ENCODE results near the gene ASB15. TPM values are rescaled to one million over a fixed set of nuclear protein-coding genes. Genes with fewer than 3 reads are reported as not detected.
A peak's percentile ranks its signal among the peaks of the same experiment; 100 is the strongest.
"Not testable (repeated sequence)": the region's sequence is repeated elsewhere in the genome, so short reads cannot be mapped to it uniquely, and the experiment has no call there.

Gene ASB15
- total RNA-seq, 2 donors from 2014 or later = 18.6 to 53.9 TPM

GRCh38 chr7:123628829-123629228, 27.2 kb downstream of the ASB15 start:
- no peak for DNase-seq (ENCODE audit: low spot score)
- Histone ChIP-seq H3K27me3 (no peaks in the 10 kb centered on the region), H3K36me3 (no peaks in the 10 kb centered on the region), H3K4me3 (no peak overlapping the region), H3K9me3 (no peaks in the 10 kb centered on the region), H3K4me1 (no peaks in the 10 kb centered on the region), H3K27ac (no peak overlapping the region)
- TF ChIP-seq, protein P1, sequence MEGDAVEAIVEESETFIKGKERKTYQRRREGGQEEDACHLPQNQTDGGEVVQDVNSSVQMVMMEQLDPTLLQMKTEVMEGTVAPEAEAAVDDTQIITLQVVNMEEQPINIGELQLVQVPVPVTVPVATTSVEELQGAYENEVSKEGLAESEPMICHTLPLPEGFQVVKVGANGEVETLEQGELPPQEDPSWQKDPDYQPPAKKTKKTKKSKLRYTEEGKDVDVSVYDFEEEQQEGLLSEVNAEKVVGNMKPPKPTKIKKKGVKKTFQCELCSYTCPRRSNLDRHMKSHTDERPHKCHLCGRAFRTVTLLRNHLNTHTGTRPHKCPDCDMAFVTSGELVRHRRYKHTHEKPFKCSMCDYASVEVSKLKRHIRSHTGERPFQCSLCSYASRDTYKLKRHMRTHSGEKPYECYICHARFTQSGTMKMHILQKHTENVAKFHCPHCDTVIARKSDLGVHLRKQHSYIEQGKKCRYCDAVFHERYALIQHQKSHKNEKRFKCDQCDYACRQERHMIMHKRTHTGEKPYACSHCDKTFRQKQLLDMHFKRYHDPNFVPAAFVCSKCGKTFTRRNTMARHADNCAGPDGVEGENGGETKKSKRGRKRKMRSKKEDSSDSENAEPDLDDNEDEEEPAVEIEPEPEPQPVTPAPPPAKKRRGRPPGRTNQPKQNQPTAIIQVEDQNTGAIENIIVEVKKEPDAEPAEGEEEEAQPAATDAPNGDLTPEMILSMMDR (IDR thresholded peaks at IDR 0.05) = no peak

GRCh38 chr7:123629281-123629680, 27.7 kb downstream of the ASB15 start:
- Histone ChIP-seq H3K4me1 (no peaks in the 10 kb centered on the region), H3K27me3 (no peaks in the 10 kb centered on the region), H3K36me3 (no peaks in the 10 kb centered on the region), H3K4me3 (no peak overlapping the region), H3K9me3 (no peaks in the 10 kb centered on the region), H3K27ac (no peak overlapping the region)
- TF ChIP-seq, protein P1 (IDR thresholded peaks at IDR 0.05) = no peak
- DNase-seq (ENCODE audit: low spot score) = no peak

- Histone ChIP-seq H3K36me3 (no peaks in the 10 kb centered on the region), H3K27me3 (no peaks in the 10 kb centered on the region), H3K4me3 (no peak overlapping the region), H3K4me1 (peaks cover 0 to 3% of the 10 kb centered on the region in 2 donors), H3K27ac (no peak overlapping the region), H3K9me3 (no peaks in the 10 kb centered on the region)
- TF ChIP-seq, protein P1 (IDR thresholded peaks at IDR 0.05) = no peak
- no peak for DNase-seq (ENCODE audit: low spot score)
These were observed 31.2 kb downstream of the ASB15 start for GRCh38 chr7:123632808-123633207.

DNA sequence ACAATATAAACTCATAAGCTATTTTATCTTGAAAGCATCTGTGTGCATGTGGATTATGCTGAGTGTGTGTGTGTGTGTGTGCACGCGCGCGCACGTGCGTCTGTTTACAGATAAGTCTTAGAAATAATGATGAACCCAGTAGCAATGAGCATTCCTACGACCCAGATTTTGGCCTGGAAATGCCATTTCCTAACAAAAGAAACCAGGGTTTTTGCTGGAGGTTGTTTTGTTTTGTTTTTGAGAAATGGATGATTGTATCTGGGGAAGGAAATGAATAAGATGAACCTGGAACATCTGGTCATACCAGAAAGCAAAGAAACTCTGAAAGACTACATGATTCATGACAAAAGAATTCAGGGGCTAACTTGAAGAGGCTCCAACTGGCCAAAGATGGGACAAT, 31.9 kb downstream of the ASB15 start:
- Histone ChIP-seq H3K27me3 (no peaks in the 10 kb centered on the region), H3K36me3 (no peaks in the 10 kb centered on the region), H3K4me3 (no peak overlapping the region), H3K27ac (peak overlapping the region in 1 of 2 donors; percentile 46), H3K9me3 (no peaks in the 10 kb centered on the region), H3K4me1 (peaks cover 0 to 3% of the 10 kb centered on the region in 2 donors)
- TF ChIP-seq, protein P1 (IDR thresholded peaks at IDR 0.05) = no peak
- no peak for DNase-seq (ENCODE audit: low spot score)

- not testable (repeated sequence) for H3K4me3 ChIP-seq; H3K9me3 ChIP-seq; H3K4me1 ChIP-seq; H3K36me3 ChIP-seq; H3K27me3 ChIP-seq; DNase-seq (ENCODE audit: low spot score)
- H3K27ac ChIP-seq = peak overlapping the region in 1 of 2 donors; percentile 46
These were observed 32.5 kb downstream of the ASB15 start for GRCh38 chr7:123634011-123634573.

- H3K9me3 ChIP-seq = no peaks in the 10 kb centered on the region
- DNase-seq (ENCODE audit: low spot score) = no peak
- H3K36me3 ChIP-seq = no peaks in the 10 kb centered on the region
- H3K4me1 ChIP-seq = peaks cover 0 to 3% of the 10 kb centered on the region in 2 donors
- H3K4me3 ChIP-seq = no peak overlapping the region
- H3K27me3 ChIP-seq = no peaks in the 10 kb centered on the region
- TF ChIP-seq, protein P1 (IDR thresholded peaks at IDR 0.05) = peak in 1 of 2 donors; percentile 71
- H3K27ac ChIP-seq = peak overlapping the region in 1 of 2 donors; percentile 10
These were observed 34.1 kb downstream of the ASB15 start for GRCh38 chr7:123635551-123636359.

Data from right atrium auricular region (tissue), 2 donors.